ENCODE results near the gene SETSIP. TPM values are rescaled to one million over a fixed set of nuclear protein-coding genes. Genes with fewer than 3 reads are reported as not detected.
"Not testable (repeated sequence)": the region's sequence is repeated elsewhere in the genome, so short reads cannot be mapped to it uniquely, and the experiment has no call there.

SETSIP gene
- total RNA-seq, 4 donors from 2014 or later = 0.67 TPM; not detected in 3

DNA sequence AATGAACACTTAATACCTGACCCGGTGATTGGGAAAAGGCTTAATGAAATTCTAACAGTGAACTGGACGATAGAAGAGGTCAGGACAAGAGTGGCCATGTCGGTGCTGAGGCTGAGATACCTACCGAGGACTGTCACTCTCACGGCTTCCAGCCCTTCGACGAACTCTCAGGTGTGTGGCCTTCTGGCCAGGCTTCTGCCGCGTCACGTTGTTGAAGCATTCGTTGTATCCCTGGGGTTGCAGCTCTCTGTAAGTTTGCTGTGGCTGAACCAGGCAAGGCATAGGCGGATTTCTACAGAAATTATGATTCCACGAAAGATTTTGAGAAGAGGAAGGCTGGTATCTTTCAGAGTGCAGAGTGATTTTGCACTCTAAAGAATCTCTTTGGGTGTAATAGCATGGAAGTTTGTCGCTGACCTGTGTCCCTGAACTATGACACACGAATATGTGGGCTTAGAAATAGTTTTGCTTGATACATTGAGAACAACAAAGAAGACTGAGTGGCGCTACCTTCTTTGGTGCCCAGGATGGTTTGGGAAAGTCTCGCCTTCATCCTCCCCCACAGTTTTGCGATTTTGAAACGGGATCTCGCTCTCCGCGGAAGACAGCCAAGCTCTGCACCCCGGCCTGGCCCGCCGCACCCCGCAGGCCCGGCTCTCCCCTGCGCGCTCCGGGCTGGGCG, 45.8 kb downstream of the SETSIP start:
- intact Hi-C loops (cut with DNase I) = no loop called here
- Histone ChIP-seq H3K4me3 (replicated peaks in 1 of 3) (peak overlapping the region in 1 of 3 donors; percentile 49), H3K36me3 (no peaks in the 10 kb centered on the region), H3K4me1 (peaks cover 0 to 4% of the 10 kb centered on the region in 2 donors), H3K27me3 (no peaks in the 10 kb centered on the region), H3K27ac (no peak overlapping the region), H3K9me3 (no peaks in the 10 kb centered on the region)
- WGBS, 2 donors = 55 to 56% methylated on average over 20 of the region's 31 CpGs
- TF ChIP-seq, protein P1, sequence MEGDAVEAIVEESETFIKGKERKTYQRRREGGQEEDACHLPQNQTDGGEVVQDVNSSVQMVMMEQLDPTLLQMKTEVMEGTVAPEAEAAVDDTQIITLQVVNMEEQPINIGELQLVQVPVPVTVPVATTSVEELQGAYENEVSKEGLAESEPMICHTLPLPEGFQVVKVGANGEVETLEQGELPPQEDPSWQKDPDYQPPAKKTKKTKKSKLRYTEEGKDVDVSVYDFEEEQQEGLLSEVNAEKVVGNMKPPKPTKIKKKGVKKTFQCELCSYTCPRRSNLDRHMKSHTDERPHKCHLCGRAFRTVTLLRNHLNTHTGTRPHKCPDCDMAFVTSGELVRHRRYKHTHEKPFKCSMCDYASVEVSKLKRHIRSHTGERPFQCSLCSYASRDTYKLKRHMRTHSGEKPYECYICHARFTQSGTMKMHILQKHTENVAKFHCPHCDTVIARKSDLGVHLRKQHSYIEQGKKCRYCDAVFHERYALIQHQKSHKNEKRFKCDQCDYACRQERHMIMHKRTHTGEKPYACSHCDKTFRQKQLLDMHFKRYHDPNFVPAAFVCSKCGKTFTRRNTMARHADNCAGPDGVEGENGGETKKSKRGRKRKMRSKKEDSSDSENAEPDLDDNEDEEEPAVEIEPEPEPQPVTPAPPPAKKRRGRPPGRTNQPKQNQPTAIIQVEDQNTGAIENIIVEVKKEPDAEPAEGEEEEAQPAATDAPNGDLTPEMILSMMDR (IDR thresholded peaks at IDR 0.05) = no peak
- no peak for TF ChIP-seq POLR2A (IDR thresholded peaks at IDR 0.05)
- DNase-seq = no peak

DNA sequence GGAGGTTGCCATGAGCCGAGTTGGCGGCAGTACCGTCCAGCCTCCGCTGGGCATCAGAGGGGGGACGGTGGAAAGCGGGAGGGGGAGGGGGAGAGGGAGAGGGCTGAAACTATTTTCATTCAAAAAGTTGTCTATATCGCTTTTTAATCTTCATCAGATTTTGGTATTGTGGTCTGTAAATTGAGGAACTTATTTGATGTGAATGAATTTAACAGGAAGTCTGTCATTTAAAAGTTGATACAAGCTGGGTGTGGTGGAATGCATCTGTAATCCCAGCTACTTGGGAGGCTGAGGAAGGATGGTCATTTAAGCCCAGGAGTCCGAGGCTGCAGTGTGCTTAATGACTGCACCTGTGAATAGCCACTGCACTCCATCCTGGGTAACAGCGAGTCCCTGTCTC, 48.4 kb downstream of the SETSIP start:
- DNase-seq = no peak
- H3K4me3 ChIP-seq (replicated peaks in 1 of 3) = no peak overlapping the region
- no peaks in the 10 kb centered on the region for H3K27me3 ChIP-seq
- H3K27ac ChIP-seq = no peak overlapping the region
- intact Hi-C loops (cut with DNase I) = no loop called here
- H3K9me3 ChIP-seq = no peaks in the 10 kb centered on the region
- H3K36me3 ChIP-seq = no peaks in the 10 kb centered on the region
- peaks cover 0 to 4% of the 10 kb centered on the region in 2 donors for H3K4me1 ChIP-seq
- 94 to 96% methylated on average over 9 of the region's 9 CpGs for WGBS, 2 donors
- TF ChIP-seq, protein P1 (IDR thresholded peaks at IDR 0.05) = no peak

DNA sequence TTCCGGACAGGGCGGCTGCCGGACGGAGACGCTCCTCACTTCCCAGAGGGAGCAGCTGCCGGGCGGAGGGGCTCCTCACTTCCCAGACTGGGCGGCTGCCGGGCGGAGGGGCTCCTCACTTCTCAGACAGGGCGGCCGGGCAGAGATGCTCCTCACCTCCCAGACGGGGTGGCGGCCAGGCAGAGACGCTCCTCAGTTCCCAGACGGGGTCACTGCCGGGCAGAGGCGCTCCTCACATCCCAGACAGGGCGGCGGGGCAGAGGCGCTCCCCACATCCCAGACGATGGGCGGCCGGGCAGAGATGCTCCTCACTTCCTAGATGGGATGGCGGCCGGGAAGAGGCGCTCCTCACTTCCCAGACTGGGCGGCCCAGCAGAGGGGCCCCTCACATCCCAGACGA, 49.2 kb downstream of the SETSIP start:
- 95 to 99% methylated on average over 4 to 28 of the region's 29 CpGs for WGBS, 2 donors
- not testable (repeated sequence) for DNase-seq, H3K27ac ChIP-seq

More for the DNA sequence above, 49.2 kb downstream of the SETSIP start:
- H3K4me1 ChIP-seq; H3K27me3 ChIP-seq; H3K36me3 ChIP-seq; H3K4me3 ChIP-seq (replicated peaks in 1 of 3); H3K9me3 ChIP-seq; intact Hi-C loops (cut with DNase I): not testable (repeated sequence)

Other genes with a start within 250 kb of the SETSIP start
- 100 to 1,000 TPM in 2 of 4 donors, 10 to 100 TPM in 2; 37.2 to 223 (median 106) TPM for gene TGFBR3, start 189.3 kb downstream of the SETSIP start, total RNA-seq
- under 1 TPM in 1 of 4 donors, not detected in 3; 0.81 TPM for gene BRDT, start 126.0 kb downstream of the SETSIP start, total RNA-seq
- gene EPHX4, start 45.4 kb downstream of the SETSIP start, total RNA-seq = 1 to 10 TPM in 3 of 4 donors, under 1 TPM in 1; 0.54 to 9.3 (median 2.6) TPM
- 10 to 100 TPM; 11.0 to 18.3 (median 15.9) TPM for gene BTBD8, start 4.9 kb upstream of the SETSIP start, total RNA-seq
- not detected for gene C1orf146, start 142.5 kb upstream of the SETSIP start, total RNA-seq
- gene GLMN, start 223.6 kb upstream of the SETSIP start, total RNA-seq = 10 to 100 TPM; 15.2 to 18.8 (median 17.0) TPM
- 10 to 100 TPM in 3 of 4 donors, 1 to 10 TPM in 1; 8.7 to 28.0 (median 17.6) TPM for gene RPAP2, start 223.6 kb upstream of the SETSIP start, total RNA-seq